Measurements from ENCODE around the gene ZSCAN30.

Gene ZSCAN30

DNA sequence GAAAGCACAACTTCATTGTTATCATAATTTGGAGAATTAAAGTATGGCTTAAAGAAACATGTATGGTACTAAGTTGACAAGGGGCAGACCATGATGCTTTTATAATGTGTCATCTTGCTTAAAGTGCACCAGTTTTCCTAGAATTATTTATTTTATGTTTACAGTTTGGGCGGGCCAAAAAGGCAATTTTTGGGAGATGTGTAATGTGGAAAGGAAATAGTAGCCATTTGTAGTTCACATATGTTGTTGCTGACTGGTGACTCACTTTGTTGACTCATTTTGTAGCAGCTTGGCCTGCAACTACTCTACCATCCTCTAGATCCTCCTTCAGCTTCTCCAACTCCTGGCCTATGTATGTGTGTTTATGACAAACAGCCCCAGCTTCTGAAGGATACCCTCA is 7.7 kb downstream of the ZSCAN30 start:
- in situ Hi-C loops (cut with MboI; ENCODE audit: low sequenced_read_pairs), result no loop called here

DNA sequence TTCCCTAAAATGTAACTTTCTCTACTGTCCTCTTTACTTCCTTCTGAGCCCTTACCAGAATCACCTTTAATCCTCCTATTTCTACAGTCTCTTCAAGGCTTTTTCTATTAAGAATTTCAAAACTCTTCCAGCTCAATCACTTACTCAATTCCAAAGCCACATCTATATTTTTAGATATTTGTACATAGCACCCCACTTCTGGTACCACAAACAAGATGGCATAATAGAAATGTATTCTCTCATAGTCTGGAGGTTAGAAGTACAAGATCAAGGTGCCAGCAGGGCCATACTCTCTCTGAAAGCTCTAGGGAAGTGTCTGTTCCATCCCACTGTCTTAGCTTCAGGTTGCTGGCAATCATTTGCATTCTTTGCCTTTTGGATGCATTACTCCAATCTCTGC is 11.1 kb downstream of the ZSCAN30 start:
- in situ Hi-C loops (cut with MboI; ENCODE audit: low sequenced_read_pairs), result no loop called here

DNA sequence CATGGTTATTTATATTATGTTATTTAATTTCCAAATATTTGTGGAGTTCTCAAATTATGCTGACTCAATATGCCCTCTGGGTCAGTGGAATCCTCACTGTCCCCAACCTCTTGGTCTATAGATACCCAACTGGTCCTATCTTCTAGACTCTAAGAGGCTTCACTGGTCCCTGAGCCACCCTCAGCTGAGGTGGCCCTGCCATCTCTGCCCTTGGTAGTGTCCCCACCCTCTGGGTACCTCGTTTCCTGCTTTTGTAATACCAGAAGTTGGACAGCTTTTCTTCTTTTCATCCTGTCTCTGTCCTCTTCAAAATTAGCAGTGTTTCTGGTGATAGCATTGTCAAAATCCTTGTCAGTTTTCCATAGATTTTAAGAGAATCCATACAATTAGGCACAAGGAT is 11.9 kb downstream of the ZSCAN30 start:
- in situ Hi-C loops (cut with MboI; ENCODE audit: low sequenced_read_pairs), result no loop called here

DNA sequence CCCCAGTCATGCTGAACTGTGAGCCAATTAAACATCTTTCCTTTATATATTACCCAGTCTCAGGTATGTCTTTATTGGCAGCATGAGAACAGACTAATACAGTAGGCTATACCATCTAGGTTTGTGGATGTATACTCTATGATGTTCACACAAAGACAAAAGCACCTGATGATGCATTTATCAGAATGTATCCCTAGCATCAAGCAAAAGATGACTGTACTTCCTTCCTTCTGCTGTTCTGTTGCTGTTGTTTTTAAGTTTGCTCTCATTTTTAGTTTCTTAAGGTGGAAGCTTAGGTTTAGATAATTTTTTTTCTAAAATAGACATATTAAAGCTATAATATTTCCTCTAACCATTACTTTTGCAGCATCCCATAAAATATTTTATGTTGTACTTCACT is 12.4 kb downstream of the ZSCAN30 start:
- in situ Hi-C loops (cut with MboI; ENCODE audit: low sequenced_read_pairs), result no loop called here

DNA sequence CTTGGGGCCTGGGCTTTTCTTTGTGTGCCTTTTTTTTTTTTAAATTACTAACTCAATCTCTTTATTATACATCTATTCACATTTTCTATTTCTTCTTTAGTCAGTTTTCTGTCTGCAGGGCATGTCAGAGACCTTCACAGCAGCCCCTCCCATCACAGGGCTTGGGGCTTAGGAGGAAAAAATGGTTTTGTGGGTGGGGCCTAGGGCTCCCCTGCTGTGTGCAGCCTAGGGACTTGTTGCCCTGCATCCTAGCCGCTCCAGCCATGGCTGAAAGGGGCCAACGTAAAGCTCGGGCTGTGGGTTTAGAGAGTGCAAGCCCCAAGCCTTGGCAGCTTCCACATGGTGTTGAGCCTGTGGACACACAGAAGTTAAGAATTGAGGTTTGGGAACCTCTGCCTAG is 13.8 kb downstream of the ZSCAN30 start:
- in situ Hi-C loops (cut with MboI; ENCODE audit: low sequenced_read_pairs), result no loop called here

DNA sequence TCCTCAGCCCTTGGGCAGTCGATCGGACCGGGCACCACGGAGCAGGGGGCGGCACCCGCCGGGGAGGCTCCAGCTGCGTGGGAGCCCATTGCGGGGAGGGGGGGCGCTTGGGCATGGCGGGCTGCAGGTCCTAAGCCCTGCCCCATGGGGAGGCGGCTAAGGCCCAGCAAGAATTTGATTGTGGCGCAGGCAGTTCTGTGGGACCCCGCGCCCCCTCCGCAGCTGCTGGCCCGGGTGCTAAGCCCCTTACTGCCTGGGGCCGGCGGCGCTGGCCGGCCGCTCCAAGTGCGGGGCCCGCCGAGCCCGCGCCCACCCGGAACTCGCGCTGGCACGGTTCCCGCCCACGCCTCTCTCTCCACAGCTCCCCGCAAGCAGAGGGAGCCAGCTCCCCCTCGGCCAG is 18.4 kb downstream of the ZSCAN30 start:
- in situ Hi-C loops (cut with MboI; ENCODE audit: low sequenced_read_pairs), result no loop called here

DNA sequence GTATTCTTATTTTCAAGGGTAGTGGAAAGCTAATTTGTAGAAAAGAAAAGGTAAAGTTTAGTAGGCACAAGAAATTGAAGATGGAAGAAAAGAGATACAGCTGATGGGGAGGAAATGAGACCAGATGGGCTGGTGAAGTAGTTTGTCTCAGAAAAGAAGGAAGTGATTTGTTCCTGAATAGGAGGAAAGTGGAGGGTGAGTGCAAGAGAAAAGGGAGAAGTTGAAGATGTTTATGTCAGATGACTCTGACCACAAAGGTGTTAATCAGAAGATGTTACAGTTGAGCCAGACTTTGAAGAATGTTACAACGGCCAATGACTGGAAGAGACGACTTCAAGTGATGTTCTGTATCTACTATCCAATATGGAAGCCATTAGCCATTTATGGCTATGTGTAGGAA is 21.2 kb downstream of the ZSCAN30 start:
- in situ Hi-C loops (cut with MboI; ENCODE audit: low sequenced_read_pairs), result no loop called here

DNA sequence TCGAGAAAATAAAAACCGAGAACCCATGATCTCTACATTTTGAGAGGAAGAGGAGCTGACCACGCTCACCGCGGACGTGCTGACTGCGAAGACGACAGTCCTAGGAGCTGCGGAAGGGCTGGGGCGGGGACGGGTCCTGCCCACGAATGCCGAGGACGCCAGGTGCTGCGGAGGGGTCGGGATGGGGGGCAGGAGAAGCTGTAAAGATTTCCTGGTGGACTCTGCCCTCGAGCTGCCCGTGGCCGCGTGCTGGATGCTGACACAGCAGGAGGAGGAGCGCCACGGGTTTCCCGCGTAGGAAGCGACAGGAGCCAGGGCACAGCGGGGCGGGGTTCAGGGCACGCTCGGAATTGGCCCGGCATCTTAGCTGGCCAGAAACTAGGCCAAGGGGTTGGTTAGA is 22.2 kb downstream of the ZSCAN30 start:
- in situ Hi-C loops (cut with MboI; ENCODE audit: low sequenced_read_pairs), result no loop called here

DNA sequence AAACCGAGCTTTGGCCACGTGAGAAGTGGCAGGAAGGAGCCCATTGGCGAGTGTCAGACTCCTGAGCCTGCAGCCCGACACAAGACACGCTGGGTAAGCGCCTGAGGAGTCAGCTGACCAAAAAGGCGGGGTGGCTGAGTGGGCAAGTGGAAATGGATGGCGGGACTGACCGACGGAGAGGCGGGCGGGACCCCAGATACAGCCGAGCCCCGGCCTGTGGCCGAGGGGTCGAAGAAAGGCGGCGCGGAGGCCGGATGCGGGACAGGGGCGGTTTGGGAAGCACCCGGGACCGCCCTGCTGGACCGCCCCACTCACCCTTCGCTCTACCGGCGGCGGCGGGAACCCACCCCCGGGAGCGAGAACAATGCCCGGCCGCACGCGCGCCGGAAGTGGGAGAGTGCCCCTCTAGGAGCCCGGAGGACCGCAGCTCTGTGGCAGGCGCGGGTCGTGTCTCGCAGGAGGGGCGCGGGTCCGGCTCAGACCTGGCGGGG is 22.8 kb downstream of the ZSCAN30 start:
- in situ Hi-C loops (cut with MboI; ENCODE audit: low sequenced_read_pairs), result no loop called here

DNA sequence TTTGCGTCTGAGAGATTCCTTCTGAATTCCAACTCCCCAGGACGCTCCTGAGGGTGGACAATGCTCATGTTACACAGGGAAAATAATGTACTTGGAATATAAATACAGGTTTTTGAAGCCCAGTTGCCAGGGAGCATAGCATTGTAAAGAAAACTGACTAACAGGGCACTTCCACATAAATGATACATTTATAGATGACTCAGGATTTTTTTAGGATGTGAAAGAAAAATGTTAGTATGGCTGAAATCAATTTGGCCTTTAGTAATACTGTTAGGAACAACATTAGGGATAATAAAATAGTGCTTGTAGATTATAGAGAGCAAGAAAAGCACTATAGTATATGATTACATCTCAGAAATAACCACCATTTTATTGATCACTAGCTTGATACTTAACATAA is 25.6 kb downstream of the ZSCAN30 start:
- in situ Hi-C loops (cut with MboI; ENCODE audit: low sequenced_read_pairs), result no loop called here

DNA sequence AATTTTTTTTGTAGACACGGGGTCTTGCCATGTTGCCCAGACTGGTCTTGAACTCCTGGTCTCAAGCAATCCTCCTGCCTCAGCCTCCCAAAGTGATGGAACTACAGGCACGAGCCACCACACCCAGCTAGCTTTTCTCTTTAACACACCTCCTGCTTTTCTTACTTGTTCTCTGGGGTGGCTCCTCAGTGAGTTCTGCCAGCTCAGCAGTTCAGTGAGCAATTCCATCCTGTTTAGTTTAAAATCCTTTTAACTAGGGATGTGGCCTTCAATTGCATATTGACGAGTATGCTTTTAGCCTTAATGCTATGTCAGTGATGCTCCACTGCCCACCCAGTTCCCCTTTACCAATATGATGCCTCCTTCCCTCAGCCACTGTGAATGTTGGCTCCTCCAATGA is 33.1 kb downstream of the ZSCAN30 start:
- in situ Hi-C loops (cut with MboI; ENCODE audit: low sequenced_read_pairs), result no loop called here

DNA sequence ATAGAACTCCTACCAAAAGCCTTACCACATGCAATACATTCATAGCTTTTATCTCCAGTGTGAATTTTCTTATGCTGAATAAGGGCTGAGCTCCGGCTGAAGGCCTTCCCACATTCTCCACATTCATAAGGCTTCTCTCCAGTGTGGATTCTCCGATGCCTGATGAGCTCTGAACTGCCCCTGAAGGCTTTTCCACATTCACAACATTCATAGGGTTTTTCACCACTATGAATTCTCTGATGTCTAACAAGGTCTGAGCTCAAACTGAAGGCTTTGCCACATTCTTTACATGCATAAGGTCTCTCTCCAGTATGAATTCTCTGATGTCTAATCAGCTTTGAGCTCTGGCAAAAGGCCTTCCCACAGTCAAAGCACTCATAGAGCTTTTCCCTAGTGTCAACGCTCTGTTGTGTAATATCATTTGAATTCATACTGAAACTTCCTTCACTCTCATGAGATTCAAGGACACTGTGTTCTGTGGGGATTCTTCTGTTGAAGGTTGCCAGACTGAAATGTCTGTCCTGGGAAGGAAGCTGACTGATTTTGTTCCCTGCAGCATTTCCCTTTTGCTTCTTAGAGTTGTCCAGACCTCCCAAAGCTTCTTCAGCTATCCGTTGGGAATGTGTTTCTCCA is 36.3 kb downstream of the ZSCAN30 start:
- in situ Hi-C loops (cut with MboI; ENCODE audit: low sequenced_read_pairs), result no loop called here

DNA sequence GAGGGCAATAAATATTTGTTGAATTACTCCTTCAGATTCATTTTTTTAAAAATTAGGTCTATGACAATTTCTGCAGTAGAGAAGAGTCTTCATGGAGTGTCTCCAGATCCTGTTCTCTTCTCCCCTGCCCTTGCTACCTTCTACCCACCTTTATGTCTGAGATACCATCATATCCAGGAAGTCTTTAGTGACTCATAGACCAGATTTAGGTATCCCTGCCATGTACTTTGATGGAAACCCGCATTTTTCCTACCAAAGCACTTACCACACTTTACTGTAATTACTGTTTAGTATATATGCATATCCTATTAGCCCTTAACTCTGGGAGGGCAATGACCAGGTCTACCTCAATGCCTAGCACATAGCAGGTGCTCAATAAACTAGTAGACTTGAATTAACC is 37.6 kb downstream of the ZSCAN30 start:
- in situ Hi-C loops (cut with MboI; ENCODE audit: low sequenced_read_pairs), result no loop called here

DNA sequence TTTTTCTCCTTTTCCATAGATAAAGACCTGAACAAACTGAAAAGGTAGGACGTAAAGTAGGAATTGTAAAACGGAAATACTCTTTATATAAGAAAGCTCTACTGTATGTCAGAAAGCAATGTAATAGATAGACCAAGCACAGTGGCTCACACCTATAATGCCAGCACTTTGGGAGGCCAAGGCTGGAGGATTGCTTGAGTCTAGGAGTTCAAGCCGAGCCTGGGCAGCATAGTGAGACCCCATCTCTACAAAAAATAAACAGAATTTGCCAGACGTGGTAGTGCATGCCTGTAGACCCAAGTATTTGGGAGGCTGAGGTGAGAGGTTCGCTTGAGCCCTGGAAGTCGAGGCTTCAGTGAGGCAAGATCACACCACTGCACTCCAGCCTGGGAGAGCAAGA is 41.6 kb downstream of the ZSCAN30 start:
- in situ Hi-C loops (cut with MboI; ENCODE audit: low sequenced_read_pairs), result no loop called here

DNA sequence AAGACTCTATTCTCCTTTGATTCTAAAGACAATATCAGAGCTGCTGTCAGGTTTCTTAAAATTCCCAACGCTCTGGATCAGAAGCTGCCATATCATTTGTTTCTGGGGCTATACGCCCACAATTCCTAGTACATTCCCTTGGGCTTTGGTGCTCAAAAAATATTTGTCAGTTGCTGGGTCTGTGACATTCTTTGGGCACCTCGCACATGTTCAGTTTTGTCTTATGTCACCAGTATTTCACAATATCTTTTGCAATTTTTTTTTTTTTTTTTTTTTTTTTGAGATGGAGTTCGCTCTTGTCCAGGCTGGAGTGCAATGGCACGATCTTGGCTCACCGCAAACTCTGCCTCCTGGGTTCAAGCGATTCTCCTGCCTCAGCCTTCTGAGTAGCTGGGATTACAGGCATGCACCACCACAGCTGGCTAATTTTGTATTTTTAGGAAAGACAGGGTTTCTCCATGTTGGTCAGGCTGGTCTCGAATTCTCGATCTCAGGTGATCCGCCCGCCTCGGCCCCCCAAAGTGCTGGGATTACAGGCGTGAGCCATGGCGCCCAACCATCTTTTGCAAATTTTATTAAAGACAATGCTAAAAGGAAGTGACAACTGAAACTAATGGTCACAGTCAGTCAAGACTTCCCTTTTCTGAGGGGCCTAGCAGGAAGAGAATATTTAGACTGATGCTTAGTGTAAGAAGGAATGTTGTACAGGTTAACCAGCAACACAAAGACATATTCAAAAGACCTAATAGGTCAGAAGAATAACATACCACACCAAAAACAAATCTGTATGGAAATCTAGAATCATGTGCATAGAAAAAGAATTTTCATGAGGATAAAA is 42.4 kb downstream of the ZSCAN30 start:
- in situ Hi-C loops (cut with MboI; ENCODE audit: low sequenced_read_pairs), result no loop called here

DNA sequence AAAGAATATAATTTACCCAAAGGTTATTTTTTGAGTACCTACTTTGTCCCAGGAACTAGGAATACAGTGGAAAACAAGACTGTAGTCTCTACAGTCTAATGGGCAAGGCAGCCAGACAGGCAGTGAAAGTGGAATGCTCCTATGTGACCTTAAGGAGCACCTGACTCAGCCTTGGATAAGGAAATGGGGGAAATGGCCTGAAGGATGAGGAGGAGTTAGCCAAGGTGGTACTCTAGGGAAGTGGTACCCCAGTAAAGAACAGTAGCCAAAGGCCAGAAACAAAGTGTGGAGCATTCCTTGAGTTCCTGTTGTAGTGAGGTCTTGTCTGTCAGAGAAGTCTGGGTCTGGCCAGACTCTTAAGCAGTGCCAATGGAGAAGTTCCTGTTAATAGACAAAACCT is 43.2 kb downstream of the ZSCAN30 start:
- in situ Hi-C loops (cut with MboI; ENCODE audit: low sequenced_read_pairs), result no loop called here

DNA sequence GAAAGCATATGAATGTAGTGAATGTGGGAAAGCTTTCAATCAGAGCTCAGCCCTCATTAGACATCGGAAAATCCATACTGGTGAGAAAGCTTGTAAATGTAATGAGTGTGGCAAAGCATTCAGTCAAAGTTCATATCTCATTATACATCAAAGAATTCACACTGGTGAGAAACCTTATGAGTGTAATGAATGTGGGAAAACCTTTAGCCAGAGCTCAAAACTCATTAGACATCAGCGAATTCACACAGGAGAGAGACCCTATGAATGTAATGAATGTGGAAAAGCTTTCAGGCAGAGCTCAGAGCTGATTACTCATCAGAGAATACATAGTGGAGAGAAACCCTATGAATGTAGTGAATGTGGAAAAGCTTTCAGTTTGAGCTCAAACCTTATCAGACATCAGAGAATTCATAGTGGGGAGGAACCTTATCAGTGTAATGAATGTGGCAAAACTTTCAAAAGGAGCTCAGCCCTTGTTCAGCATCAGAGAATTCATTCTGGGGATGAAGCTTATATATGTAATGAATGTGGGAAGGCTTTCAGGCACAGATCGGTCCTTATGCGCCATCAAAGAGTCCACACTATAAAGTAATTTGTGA is 44.2 kb downstream of the ZSCAN30 start:
- in situ Hi-C loops (cut with MboI; ENCODE audit: low sequenced_read_pairs), result no loop called here

DNA sequence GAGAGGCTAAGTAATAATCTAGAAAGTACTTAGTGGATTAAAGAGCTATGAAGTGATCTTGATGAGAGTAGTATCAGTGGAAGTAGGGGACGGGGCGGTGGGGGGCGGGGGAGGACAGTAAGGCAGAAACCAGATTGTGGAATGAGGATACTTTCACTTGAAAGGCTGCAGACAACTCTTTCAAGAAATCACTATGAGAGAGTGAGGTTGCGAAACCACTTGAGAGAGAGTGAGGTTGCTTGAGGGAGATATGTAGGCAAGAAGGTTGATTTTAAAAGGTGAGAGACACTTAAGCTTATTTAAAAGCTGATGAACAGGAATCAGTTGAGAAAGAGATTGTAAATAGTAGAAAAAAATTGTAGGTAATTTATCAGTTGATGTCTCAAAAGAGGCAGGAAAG is 45.4 kb downstream of the ZSCAN30 start:
- in situ Hi-C loops (cut with MboI; ENCODE audit: low sequenced_read_pairs), result no loop called here

DNA sequence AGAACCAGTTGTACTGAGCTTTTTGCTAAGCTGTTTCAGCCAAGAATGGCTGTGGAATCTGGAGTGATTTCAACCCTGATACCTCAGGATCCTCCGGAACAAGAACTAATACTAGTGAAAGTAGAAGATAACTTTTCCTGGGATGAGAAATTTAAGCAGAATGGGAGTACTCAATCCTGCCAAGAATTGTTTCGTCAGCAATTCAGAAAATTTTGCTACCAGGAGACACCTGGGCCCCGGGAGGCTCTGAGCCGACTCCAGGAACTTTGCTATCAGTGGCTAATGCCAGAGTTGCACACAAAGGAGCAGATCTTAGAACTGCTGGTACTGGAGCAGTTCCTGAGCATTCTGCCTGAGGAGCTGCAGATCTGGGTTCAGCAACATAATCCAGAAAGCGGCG is 47.6 kb downstream of the ZSCAN30 start:
- in situ Hi-C loops (cut with MboI; ENCODE audit: low sequenced_read_pairs), result no loop called here

DNA sequence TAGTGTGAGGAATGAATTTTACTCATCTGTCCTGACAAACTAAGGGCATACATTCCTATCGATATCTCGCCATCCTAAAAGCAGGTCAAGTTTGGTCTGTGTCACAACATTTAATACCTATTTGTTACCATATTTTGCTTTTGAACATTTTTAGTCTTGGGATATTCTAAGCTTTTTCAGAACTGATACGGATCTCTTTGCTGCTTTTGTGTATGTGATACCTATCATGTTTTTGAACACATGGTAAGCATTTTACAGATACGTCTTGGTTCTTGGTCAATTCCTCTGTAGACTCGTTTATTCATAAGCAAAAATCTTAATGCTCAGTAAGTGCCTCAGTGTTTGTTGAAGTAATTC is 48.6 kb downstream of the ZSCAN30 start:
- in situ Hi-C loops (cut with MboI; ENCODE audit: low sequenced_read_pairs), result no loop called here

DNA sequence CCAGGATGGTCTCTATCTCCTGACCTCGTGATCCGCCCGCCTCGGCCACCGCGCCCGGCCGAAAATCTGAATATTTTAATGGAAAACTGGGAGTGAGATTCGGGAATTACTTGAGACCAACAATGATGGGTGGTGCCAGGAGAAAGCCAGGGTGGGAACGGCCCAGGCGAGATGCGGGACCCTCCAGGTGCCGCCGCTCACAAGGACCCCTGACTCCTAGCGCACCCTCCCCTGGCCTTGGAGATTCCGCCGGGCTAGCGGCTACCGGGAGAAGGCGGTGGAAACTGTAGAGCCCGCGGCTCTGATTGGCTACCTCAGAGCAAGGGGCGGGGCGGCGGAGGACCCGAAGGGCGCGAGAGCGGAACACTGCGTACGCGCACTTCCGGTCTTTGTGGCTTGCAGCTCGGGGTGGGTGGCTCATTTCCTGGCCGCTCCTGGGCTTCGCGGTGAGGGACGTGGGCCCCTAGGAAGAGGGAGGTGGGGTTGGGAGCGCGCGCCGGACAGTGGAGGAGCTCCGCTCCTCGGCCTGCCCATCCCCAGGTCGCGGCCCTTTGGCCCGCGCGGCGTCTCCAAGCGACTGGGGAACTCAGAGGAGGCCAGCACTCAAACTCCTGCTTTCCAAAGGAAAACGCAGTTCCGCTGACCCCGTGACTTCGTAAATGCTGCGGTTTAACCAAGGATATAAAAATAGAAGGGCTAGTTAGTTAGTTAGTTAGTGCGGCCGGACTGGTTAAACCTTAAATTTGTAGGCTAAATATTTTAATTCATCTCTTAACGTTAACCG is 49.2 kb downstream of the ZSCAN30 start, which contains the start of gene ZNF397:
Gene ZNF397, plus strand, starts transcription at position 371 of the 784 bp plus-strand sequence. CDS start 1,437 bp downstream, outside the sequence.
- in situ Hi-C loops (cut with MboI; ENCODE audit: low sequenced_read_pairs), result no loop called here
